A549 (cell line): ENCODE data around the gene TBCEL.

ENCODE experiments used
- HDAC2 ChIP-seq: fragments of 200-600 bp; sonication (generic); IDR thresholded peaks from 2 replicates; pipeline ENCODE4 v1.6.1; 2016
- ZC3H11A ChIP-seq: fragments of 450-650 bp; IDR thresholded peaks from 2 replicates; pipeline ENCODE4 v1.6.1; 2014; ENCODE audit warnings: antibody characterized with exemption, mild to moderate bottlenecking

GRCh38 chr11:121109471-121109870 is 85.6 kb downstream of the TBCEL start:
- TF ChIP-seq HDAC2 (no peak), ZC3H11A (no peak)
